Activated T-helper 9 cell treated with anti-CD3 and anti-CD28 coated beads, Interleukin-2, amount 50 U/mL, for 16 hours (primary cell): ENCODE measurements around the gene CD58.

Source experiments
- DNase-seq: peaks from one replicate; pipeline ENCODE4 v3.0.0-alpha.2; 2020; ENCODE audit warnings: low read depth

The CD58 gene

GRCh38 chr1:116538544-116538943 is 32.3 kb downstream of the CD58 start:
- DNase-seq: no peak

GRCh38 chr1:116537898-116538297 is 32.9 kb downstream of the CD58 start:
- no peak for DNase-seq

- no peak for DNase-seq
These were observed 33.6 kb downstream of the CD58 start for GRCh38 chr1:116537040-116537831.

- no peak for DNase-seq
These were observed 36.6 kb downstream of the CD58 start for GRCh38 chr1:116534014-116534739.

- no peak for DNase-seq
These were observed 37.4 kb downstream of the CD58 start for GRCh38 chr1:116533429-116533820.

GRCh38 chr1:116532671-116533428 is 38.0 kb downstream of the CD58 start:
- DNase-seq: no peak

- no peak for DNase-seq
These were observed 38.9 kb downstream of the CD58 start for GRCh38 chr1:116531917-116532316.

GRCh38 chr1:116529681-116530080 is 41.1 kb downstream of the CD58 start:
- no peak for DNase-seq

GRCh38 chr1:116529199-116529631 is 41.6 kb downstream of the CD58 start:
- DNase-seq: no peak

GRCh38 chr1:116528329-116529083 is 42.3 kb downstream of the CD58 start:
- no peak for DNase-seq

GRCh38 chr1:116525440-116525839 is 45.4 kb downstream of the CD58 start:
- DNase-seq: no peak

- no peak for DNase-seq
These were observed 49.6 kb downstream of the CD58 start for GRCh38 chr1:116521186-116521585.

GRCh38 chr1:116518400-116518799 is 52.4 kb downstream of the CD58 start:
- DNase-seq: no peak

- DNase-seq: no peak
These were observed 54.2 kb downstream of the CD58 start for GRCh38 chr1:116516631-116517030.

- DNase-seq: no peak
These were observed 55.1 kb downstream of the CD58 start for GRCh38 chr1:116515702-116516101.

- DNase-seq: peak; percentile 48
These were observed 55.9 kb downstream of the CD58 start for GRCh38 chr1:116514708-116515525.

GRCh38 chr1:116513956-116514355 is 56.9 kb downstream of the CD58 start:
- DNase-seq: no peak

- no peak for DNase-seq
These were observed 59.3 kb downstream of the CD58 start for GRCh38 chr1:116511459-116512019.

- no peak for DNase-seq
These were observed 60.5 kb downstream of the CD58 start for GRCh38 chr1:116510361-116510760.
